Peyer's patch (tissue), 4 donors: ENCODE data around the gene AKAP11. TPM values are rescaled to one million over a fixed set of nuclear protein-coding genes. Genes with fewer than 3 reads are reported as not detected.

Source experiments
- DNase-seq, 3 donors: peaks; one replicate each; pipeline ENCODE4 v3.0.0-alpha.2; 2017 to 2019
- H3K27ac ChIP-seq, 4 donors: fragments of 200-600 bp; sonication (generic); one replicate each; pipeline ENCODE4 v1.5.1; 2016 to 2019
- H3K27me3 ChIP-seq, 2 donors: fragments of 200-600 bp; sonication (generic); one replicate each; pipeline ENCODE4 v1.5.1; 2019
- H3K36me3 ChIP-seq, 3 donors: fragments of 200-600 bp; sonication (generic); one replicate each; pipeline ENCODE4 v1.5.1; 2016 to 2019
- H3K4me1 ChIP-seq, 4 donors: fragments of 200-600 bp; sonication (generic); one replicate each; pipeline ENCODE4 v1.5.1; 2016 to 2019
- H3K4me3 ChIP-seq, 4 donors: fragments of 200-600 bp; sonication (generic); 1 replicate in 3 of 4; 2 replicates in 1 of 4; pipeline ENCODE4 v1.5.1; 2016 to 2019; ENCODE audit warnings: mild to moderate bottlenecking in 1 of 4
- H3K9me3 ChIP-seq, 4 donors: fragments of 200-600 bp; sonication (generic); one replicate each; pipeline ENCODE4 v1.5.1; 2016 to 2019; ENCODE audit warnings: mild to moderate bottlenecking in 1 of 4
- CTCF ChIP-seq, 6 experiments: fragments of 450-650 bp in 4 of 6; fragments of 200-600 bp in 2 of 6; sonication (generic) in 1 of 6; IDR thresholded peaks; one replicate each; pipeline ENCODE4 v1.5.1; 2017 to 2019; ENCODE audit warnings: antibody characterized with exemption in 6 of 6, mild to moderate bottlenecking in 3 of 6, moderate library complexity in 1 of 6
- POLR2A ChIP-seq, 2 donors: fragments of 450-650 bp; IDR thresholded peaks; one replicate each; pipeline ENCODE4 v1.5.1; 2017; ENCODE audit warnings: antibody characterized with exemption in 2 of 2, mild to moderate bottlenecking in 2 of 2, moderate library complexity in 2 of 2
- total RNA-seq, 4 donors: library from RNA; depleted of rRNA; stranded (reverse); fragments of >200 nt; gene quantifications; one replicate each; pipeline ENCODE4 v1.1.0, GENCODE V29; 2016

Gene AKAP11
- total RNA-seq, 4 donors from 2014 or later = 16.5 to 38.8 (median 22.2) TPM

GRCh38 chr13:42232671-42233070, 39.3 kb upstream of the AKAP11 start:
- Histone ChIP-seq H3K27me3 (no peaks in the 10 kb centered on the region), H3K9me3 (no peaks in the 10 kb centered on the region), H3K4me1 (no peaks in the 10 kb centered on the region), H3K27ac (no peak overlapping the region), H3K36me3 (no peaks in the 10 kb centered on the region), H3K4me3 (no peak overlapping the region)
- TF ChIP-seq POLR2A (IDR thresholded peaks at IDR 0.05) (no peak), CTCF (IDR thresholded peaks at IDR 0.05) (no peak)
- DNase-seq = no peak

GRCh38 chr13:42233726-42234125, 38.2 kb upstream of the AKAP11 start:
- Histone ChIP-seq H3K4me1 (no peaks in the 10 kb centered on the region), H3K27ac (no peak overlapping the region), H3K27me3 (no peaks in the 10 kb centered on the region), H3K36me3 (no peaks in the 10 kb centered on the region), H3K4me3 (no peak overlapping the region), H3K9me3 (no peaks in the 10 kb centered on the region)
- TF ChIP-seq CTCF (IDR thresholded peaks at IDR 0.05) (no peak), POLR2A (IDR thresholded peaks at IDR 0.05) (no peak)
- no peak for DNase-seq

- no peak overlapping the region for H3K27ac ChIP-seq
- H3K4me3 ChIP-seq = no peak overlapping the region
- no peak for DNase-seq
- H3K9me3 ChIP-seq = no peaks in the 10 kb centered on the region
- H3K36me3 ChIP-seq = no peaks in the 10 kb centered on the region
- H3K27me3 ChIP-seq = no peaks in the 10 kb centered on the region
- H3K4me1 ChIP-seq = no peaks in the 10 kb centered on the region
- TF ChIP-seq POLR2A (IDR thresholded peaks at IDR 0.05) (no peak), CTCF (IDR thresholded peaks at IDR 0.05) (no peak)
Measured at GRCh38 chr13:42239161-42239560, 32.8 kb upstream of the AKAP11 start.

GRCh38 chr13:42239644-42240043, 32.3 kb upstream of the AKAP11 start:
- H3K9me3 ChIP-seq = no peaks in the 10 kb centered on the region
- H3K36me3 ChIP-seq = no peaks in the 10 kb centered on the region
- no peak overlapping the region for H3K27ac ChIP-seq
- H3K27me3 ChIP-seq = no peaks in the 10 kb centered on the region
- no peak overlapping the region for H3K4me3 ChIP-seq
- H3K4me1 ChIP-seq = no peaks in the 10 kb centered on the region
- TF ChIP-seq POLR2A (IDR thresholded peaks at IDR 0.05) (no peak), CTCF (IDR thresholded peaks at IDR 0.05) (no peak)
- no peak for DNase-seq

- Histone ChIP-seq H3K9me3 (no peaks in the 10 kb centered on the region), H3K27ac (no peak overlapping the region), H3K36me3 (no peaks in the 10 kb centered on the region), H3K4me3 (no peak overlapping the region), H3K4me1 (no peaks in the 10 kb centered on the region), H3K27me3 (no peaks in the 10 kb centered on the region)
- TF ChIP-seq POLR2A (IDR thresholded peaks at IDR 0.05) (no peak), CTCF (IDR thresholded peaks at IDR 0.05) (no peak)
- no peak for DNase-seq
Measured at GRCh38 chr13:42246541-42246940, 25.4 kb upstream of the AKAP11 start.

- Histone ChIP-seq H3K4me1 (no peaks in the 10 kb centered on the region), H3K9me3 (no peaks in the 10 kb centered on the region), H3K27me3 (no peaks in the 10 kb centered on the region), H3K27ac (no peak overlapping the region), H3K4me3 (no peak overlapping the region), H3K36me3 (no peaks in the 10 kb centered on the region)
- TF ChIP-seq POLR2A (IDR thresholded peaks at IDR 0.05) (no peak), CTCF (IDR thresholded peaks at IDR 0.05) (no peak)
- DNase-seq = no peak
Measured at GRCh38 chr13:42247883-42248282, 24.1 kb upstream of the AKAP11 start.
